ENCODE measurements around the gene SLU7. TPM values are rescaled to one million over a fixed set of nuclear protein-coding genes. Genes with fewer than 3 reads are reported as not detected.

The SLU7 gene
- polyA plus RNA-seq, 1 of the 3 experiments (the other 2 are of a cell fraction): 22.3 TPM

DNA sequence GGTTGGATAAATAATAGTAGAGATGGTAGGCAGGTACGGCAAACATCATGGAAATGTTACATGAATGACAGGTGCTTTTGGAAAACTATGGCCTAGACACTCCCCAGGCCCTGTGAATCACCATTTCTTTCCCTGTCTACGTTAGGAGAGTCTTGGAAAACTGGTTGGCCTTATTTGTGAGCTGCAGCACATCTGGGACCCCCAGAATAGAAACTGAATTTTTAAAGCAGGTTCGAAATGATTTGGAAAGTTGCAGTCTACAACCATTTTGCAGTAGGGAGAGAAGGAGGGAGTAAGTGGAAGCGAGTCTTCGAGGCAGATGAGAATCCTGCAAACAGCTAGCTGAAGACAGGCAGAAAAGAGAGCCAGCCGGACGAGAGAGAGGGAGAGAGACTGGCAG lies 61.5 kb downstream of the SLU7 start:
- no peak overlapping the region for H3K9ac ChIP-seq
- ChIA-PET POLR2A (no interaction called here), CTCF (interaction anchor here (0.6 to 2.3 kb wide), 3 partner anchors 12 to 34 kb away, joined by 3 to 10 read pairs (median 8); no protein-coding TSS in a partner anchor)
- peaks cover 0 to 5% of the 10 kb centered on the region in 2 experiments; a peak in 1 of 4 replicates for H3K4me1 ChIP-seq (ENCODE audit: control insufficient read depth in 1 of 2, insufficient read depth in 2 of 2, low read depth in 1 of 2, low read length in 1 of 2)
- H3K79me2 ChIP-seq (ENCODE audit: insufficient read depth): no peaks in the 10 kb centered on the region
- no peak overlapping the region for H3K27ac ChIP-seq (ENCODE audit: low read depth in 2 of 2, low read length in 1 of 2)
- no peaks in the 10 kb centered on the region for H3K9me3 ChIP-seq
- no peaks in the 10 kb centered on the region for H3K9me2 ChIP-seq
- no peaks in the 10 kb centered on the region for H3K36me3 ChIP-seq (replicated peaks in 1 of 2; ENCODE audit: control insufficient read depth in 1 of 2, insufficient read depth in 2 of 2, low read length in 1 of 2)
- 84% methylated on average over 7 of the region's 7 CpGs for WGBS (ENCODE audit: low lambda C conversion rate)
- DNase-seq: no peak
- no peaks in the 10 kb centered on the region for H4K20me1 ChIP-seq (ENCODE audit: insufficient read depth)
- H3K27me3 ChIP-seq (ENCODE audit: insufficient read depth): no peaks in the 10 kb centered on the region
- no peak overlapping the region for H3K4me2 ChIP-seq
- H3K4me3 ChIP-seq (ENCODE audit: low read depth in 2 of 2, low read length in 1 of 2): no peak overlapping the region
- H2AFZ ChIP-seq (ENCODE audit: low read depth): no peak overlapping the region
- H3F3A ChIP-seq (replicated peaks; ENCODE audit: insufficient read depth): no peaks in the 10 kb centered on the region
- TF ChIP-seq RFX5 (IDR thresholded peaks at IDR 0.05; ENCODE audit: low read length) (no peak), FOXJ3 (CRISPR knock-in tag; IDR thresholded peaks at IDR 0.05) (no peak), FOXM1 (IDR thresholded peaks at IDR 0.05; ENCODE audit: low read depth) (no peak), RCOR1 (IDR thresholded peaks at IDR 0.05; ENCODE audit: low read length) (no peak), RXRA (IDR thresholded peaks at IDR 0.05; ENCODE audit: borderline replicate concordance, low read depth) (no peak), JUND (IDR thresholded peaks at IDR 0.05) (no peak), RAD21 (IDR thresholded peaks at IDR 0.05; ENCODE audit: low read length) (no peak), TCF12 (IDR thresholded peaks at IDR 0.05) (no peak), MXI1 (IDR thresholded peaks at IDR 0.05; ENCODE audit: low read depth, low read length) (no peak)

DNA sequence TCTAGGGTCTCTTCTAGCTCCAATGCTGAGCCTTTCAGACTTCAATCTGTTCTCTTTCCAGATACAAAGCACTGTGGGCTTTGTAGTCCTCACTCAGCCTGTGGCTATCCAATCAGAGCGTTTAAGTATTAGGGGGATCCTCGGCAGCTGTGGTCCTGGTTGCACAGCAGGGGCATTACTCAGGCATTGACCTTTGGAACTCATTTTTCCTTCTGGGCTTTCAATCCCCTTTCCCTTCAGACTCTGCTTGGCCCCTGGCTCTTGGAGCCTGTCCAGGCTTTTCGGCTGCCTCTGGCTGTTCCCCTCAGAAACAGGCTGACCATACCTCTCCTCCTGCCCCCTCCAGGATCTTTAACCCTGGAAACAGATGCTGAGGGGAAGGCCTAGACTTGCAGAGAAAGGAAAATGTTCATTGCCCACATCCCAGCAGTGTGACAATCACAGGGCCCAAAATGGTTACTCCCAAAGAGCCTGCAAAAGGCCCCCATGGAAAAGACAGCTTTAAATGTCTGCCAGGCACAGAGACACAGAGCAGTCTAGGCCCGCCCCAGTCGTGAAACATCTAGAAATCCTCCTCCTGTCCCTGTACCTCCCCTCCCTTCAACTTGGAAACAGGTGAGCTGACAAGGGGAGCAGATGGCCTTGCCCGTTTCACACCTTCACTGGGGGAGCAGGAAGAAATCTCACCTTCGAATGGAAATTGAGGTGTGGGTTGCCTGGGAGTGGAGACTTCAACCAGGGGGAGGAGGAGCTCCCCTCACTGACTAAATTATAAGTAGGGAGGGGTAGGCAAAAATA lies 62.1 kb downstream of the SLU7 start:
- Histone ChIP-seq H2AFZ (ENCODE audit: low read depth) (no peak overlapping the region), H3K4me3 (ENCODE audit: low read depth in 2 of 2, low read length in 1 of 2) (no peak overlapping the region), H3K4me1 (ENCODE audit: control insufficient read depth in 1 of 2, insufficient read depth in 2 of 2, low read depth in 1 of 2, low read length in 1 of 2) (peaks cover 0 to 5% of the 10 kb centered on the region in 2 experiments; a peak in 1 of 4 replicates), H3K27ac (ENCODE audit: low read depth in 2 of 2, low read length in 1 of 2) (no peak overlapping the region), H3K27me3 (ENCODE audit: insufficient read depth) (no peaks in the 10 kb centered on the region), H3K4me2 (no peak overlapping the region), H3K9me2 (no peaks in the 10 kb centered on the region), H3K79me2 (ENCODE audit: insufficient read depth) (no peaks in the 10 kb centered on the region), H3K36me3 (replicated peaks in 1 of 2; ENCODE audit: control insufficient read depth in 1 of 2, insufficient read depth in 2 of 2, low read length in 1 of 2) (no peaks in the 10 kb centered on the region), H4K20me1 (ENCODE audit: insufficient read depth) (no peaks in the 10 kb centered on the region), H3F3A (replicated peaks; ENCODE audit: insufficient read depth) (no peaks in the 10 kb centered on the region), H3K9ac (no peak overlapping the region), H3K9me3 (no peaks in the 10 kb centered on the region)
- POLR2A ChIA-PET: no interaction called here
- TF ChIP-seq IRF3 (IDR thresholded peaks at IDR 0.05; ENCODE audit: low read depth, low read length) (no peak), RAD21 (IDR thresholded peaks at IDR 0.05; ENCODE audit: low read length) (no peak), YY1 (IDR thresholded peaks at IDR 0.05; ENCODE audit: low read depth) (no peak), EZH2phosphoT487 (IDR thresholded peaks at IDR 0.05; ENCODE audit: borderline replicate concordance, low read depth) (no peak), RXRA (IDR thresholded peaks at IDR 0.05; ENCODE audit: borderline replicate concordance, low read depth) (no peak), MAX (IDR thresholded peaks at IDR 0.05; ENCODE audit: low read depth) (no peak), MXI1 (IDR thresholded peaks at IDR 0.05; ENCODE audit: low read depth, low read length) (no peak), GABPA (IDR thresholded peaks at IDR 0.05; ENCODE audit: low read depth) (no peak), RCOR1 (IDR thresholded peaks at IDR 0.05; ENCODE audit: low read length) (no peak)
- TF ChIP-seq, protein P1, sequence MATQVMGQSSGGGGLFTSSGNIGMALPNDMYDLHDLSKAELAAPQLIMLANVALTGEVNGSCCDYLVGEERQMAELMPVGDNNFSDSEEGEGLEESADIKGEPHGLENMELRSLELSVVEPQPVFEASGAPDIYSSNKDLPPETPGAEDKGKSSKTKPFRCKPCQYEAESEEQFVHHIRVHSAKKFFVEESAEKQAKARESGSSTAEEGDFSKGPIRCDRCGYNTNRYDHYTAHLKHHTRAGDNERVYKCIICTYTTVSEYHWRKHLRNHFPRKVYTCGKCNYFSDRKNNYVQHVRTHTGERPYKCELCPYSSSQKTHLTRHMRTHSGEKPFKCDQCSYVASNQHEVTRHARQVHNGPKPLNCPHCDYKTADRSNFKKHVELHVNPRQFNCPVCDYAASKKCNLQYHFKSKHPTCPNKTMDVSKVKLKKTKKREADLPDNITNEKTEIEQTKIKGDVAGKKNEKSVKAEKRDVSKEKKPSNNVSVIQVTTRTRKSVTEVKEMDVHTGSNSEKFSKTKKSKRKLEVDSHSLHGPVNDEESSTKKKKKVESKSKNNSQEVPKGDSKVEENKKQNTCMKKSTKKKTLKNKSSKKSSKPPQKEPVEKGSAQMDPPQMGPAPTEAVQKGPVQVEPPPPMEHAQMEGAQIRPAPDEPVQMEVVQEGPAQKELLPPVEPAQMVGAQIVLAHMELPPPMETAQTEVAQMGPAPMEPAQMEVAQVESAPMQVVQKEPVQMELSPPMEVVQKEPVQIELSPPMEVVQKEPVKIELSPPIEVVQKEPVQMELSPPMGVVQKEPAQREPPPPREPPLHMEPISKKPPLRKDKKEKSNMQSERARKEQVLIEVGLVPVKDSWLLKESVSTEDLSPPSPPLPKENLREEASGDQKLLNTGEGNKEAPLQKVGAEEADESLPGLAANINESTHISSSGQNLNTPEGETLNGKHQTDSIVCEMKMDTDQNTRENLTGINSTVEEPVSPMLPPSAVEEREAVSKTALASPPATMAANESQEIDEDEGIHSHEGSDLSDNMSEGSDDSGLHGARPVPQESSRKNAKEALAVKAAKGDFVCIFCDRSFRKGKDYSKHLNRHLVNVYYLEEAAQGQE (IDR thresholded peaks at IDR 0.05; ENCODE audit: low read depth, low read length): no peak
- TF ChIP-seq, protein P2, sequence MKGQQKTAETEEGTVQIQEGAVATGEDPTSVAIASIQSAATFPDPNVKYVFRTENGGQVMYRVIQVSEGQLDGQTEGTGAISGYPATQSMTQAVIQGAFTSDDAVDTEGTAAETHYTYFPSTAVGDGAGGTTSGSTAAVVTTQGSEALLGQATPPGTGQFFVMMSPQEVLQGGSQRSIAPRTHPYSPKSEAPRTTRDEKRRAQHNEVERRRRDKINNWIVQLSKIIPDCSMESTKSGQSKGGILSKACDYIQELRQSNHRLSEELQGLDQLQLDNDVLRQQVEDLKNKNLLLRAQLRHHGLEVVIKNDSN (IDR thresholded peaks at IDR 0.05; ENCODE audit: borderline replicate concordance, low read depth): no peak
- TF ChIP-seq, protein P3, sequence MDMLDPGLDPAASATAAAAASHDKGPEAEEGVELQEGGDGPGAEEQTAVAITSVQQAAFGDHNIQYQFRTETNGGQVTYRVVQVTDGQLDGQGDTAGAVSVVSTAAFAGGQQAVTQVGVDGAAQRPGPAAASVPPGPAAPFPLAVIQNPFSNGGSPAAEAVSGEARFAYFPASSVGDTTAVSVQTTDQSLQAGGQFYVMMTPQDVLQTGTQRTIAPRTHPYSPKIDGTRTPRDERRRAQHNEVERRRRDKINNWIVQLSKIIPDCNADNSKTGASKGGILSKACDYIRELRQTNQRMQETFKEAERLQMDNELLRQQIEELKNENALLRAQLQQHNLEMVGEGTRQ (IDR thresholded peaks at IDR 0.05; ENCODE audit: borderline replicate concordance, low read depth, low read length): no peak
- 81% methylated on average over 7 of the region's 7 CpGs for WGBS (ENCODE audit: low lambda C conversion rate)
- no peak for DNase-seq
- CTCF ChIA-PET: interaction anchor here (0.6 to 2.3 kb wide), 4 partner anchors 11 to 334 kb away, joined by 3 to 10 read pairs (median 6); no protein-coding TSS in a partner anchor
